Endothelial cell of hepatic sinusoid (primary cell): ENCODE results near the gene LSM10.

ENCODE experiments used
- in situ Hi-C: cut with HindIII; loops from 2 replicates; pipeline ENCODE4 v1.10.0; 2017; ENCODE audit warnings: low sequenced_read_pairs

LSM10 gene

DNA sequence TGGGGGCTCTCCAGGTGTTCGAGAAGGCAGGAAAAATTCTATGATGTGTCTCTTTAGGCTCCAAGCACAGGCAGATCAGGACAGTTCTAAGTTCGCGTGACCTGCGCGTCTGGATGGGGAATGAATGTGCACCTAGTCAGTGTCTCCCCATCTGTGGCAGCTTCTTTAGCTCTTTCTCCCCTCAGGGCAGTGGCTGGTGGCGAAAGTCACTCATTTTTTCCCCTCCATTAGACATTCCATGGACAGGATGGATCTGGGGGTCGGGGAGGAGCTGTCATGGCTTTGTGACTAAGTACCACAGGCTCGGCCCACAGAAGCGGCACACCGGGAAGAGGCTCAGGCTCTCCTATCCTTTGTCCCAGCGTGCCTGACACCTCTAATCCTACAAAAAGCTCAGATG is 43.2 kb downstream of the LSM10 start:
- in situ Hi-C loops = no loop called here

DNA sequence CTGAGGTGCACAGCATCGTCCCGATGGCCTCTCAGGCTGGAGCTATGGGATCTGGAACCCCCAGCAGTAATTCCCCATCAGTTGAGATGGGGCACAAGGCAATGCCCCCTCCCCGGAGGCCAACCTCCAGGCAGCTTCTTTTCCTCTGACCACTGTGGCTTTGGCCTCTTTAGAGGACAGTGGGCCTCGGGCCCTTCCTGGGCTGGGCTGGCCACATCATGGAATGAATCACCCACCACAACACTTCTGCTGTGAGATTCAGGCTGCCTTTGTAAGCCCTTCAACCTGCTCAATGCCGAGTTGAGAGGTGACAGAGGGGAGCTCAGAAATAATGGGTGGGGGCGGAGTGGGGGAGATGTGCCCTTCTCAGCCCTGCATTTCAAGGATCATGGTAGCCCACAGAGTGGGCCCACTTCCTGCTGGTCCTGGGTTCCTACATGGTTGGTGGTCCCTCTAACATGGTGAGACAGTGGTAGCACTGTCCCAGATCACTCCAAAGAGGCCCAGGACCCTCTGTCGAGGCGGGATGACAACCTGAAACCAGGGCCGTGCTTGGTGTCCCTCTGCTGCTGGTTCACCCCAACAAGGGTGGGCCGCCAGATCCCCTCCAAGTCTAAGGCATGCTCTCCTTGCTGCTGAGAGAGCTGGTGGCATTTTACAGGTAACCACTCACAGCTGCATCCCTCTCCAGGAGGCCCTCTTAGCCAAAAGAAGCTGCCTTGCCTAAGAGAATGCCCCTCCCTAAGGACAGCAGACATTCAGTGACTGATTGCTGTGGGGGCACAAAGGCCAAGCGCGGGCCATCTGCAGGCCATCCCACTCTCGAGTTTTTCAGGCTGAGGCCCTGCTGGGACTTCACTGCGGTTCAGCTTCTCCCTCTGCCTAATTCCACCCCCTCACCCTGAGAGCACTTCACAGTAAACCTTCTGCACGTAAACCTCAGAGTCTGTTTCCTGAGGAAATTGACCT is 44.5 kb downstream of the LSM10 start:
- in situ Hi-C loops = no loop called here

DNA sequence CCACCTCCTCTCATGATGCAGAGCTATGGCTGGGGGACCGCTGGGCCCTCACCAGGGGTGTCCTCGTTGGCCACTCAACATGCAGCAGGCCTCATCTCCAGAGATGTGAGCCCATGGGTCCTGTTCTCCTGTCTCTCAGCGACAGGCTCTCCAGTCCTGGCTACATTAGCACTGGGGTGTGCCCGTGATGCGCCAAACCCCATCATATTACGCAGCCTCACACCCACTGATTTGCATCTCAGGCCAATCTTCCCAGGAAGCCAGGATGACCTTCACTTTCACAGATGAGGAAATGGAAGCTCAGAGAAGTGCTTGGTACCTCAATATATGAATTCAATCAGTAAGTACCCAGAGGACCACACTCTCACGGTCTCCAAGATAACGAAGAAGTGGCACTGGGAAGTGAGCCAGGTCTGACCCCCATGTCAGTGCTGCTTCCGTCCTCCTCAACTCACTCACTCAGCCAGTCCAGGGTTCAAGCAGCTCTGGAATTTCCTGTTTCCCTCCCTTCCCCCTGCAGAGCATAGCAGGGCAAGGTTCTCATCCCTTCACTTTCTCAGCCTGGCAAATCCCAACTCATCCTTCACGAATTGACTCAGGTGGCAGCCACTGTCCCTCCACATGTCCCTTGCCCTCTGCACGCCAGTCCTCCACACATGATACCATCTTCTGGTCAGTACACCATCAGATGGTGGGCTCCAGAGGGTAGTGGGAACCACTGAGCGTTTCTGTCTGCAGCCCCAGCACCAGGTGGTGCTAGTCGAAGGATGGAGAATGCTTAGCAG is 45.4 kb downstream of the LSM10 start:
- in situ Hi-C loops = no loop called here

DNA sequence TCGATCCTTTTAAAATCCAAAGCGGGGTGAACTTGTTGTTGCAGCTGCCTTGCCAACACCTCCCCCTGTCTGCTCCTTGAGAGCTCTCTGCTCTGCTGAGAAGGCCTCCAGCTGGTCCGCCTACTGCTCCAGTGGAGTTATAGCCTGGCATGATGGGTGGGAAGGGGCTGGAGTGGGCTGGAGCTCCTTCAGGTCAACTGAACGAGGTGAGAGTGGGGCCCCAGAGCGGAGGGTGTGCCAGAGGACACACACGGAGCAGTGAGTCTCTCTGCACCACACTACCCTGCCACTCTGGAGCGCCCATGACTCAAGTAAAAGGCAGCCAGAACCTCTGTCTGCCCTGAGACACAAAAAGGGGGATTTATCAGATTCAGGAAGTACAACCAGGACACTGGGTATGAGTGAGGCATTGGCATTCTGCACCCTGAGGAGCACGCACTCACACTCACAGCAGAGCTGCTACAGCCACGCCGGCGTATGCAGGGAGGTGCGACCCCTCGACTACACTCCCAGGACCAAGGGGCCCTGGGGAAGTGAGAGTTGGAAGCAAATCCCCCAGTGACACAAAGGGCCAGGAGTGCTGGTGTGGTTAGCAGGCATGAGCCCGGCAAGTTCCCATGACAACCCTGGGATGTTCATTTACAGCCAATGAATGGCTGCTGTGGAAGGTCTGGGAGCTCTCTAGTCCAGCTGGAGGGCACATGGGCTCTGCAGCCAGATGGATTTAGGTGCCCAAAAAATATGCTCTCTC is 46.3 kb downstream of the LSM10 start:
- in situ Hi-C loops = no loop called here

DNA sequence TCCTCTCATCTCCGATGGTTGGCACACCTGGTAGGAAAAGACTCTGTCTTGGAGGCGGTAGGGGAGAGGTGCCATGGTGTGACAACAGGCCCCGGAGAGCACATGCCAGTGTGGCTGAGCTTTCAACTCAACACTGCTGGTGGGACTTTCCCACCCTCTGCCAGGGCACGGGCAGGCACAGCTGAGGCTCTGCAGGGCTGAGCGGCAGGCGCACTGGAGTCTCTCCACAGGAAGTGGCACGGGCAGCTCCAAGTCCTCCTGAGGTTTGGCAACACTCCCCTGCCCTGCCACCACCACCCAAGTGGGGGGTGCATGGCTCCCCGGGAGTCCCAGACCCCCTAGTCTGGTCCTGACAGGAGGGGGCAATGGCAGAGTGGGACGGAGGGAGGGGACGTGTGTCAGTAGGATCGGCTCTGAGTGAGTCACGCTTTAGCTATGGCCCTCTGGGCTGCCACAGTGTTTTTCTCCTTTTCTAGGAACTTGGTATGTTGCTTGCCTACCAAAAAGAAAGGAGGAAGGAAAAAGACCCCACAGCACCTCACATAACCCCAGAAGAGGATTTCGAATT is 47.0 kb downstream of the LSM10 start:
- in situ Hi-C loops = no loop called here

DNA sequence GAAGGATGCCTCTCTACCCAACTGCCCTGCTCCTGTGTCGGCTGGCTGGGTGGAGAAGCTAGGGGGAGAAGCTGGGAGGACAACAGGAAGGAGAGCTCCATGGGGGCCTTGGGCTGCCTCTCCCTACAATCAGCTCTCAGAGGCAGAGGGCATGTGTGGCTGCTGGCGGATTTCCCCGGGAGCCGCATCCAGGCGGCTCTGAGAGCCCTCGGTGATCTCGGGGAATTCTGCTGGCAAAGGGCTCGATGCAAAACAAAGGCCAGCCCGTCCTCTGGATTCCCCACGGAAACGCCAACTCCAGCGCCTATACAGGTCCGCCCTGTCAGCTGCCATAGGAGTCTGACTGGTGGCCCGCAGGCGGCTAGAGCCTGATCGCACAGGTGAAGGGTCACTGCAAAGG is 47.9 kb downstream of the LSM10 start:
- in situ Hi-C loops = no loop called here

DNA sequence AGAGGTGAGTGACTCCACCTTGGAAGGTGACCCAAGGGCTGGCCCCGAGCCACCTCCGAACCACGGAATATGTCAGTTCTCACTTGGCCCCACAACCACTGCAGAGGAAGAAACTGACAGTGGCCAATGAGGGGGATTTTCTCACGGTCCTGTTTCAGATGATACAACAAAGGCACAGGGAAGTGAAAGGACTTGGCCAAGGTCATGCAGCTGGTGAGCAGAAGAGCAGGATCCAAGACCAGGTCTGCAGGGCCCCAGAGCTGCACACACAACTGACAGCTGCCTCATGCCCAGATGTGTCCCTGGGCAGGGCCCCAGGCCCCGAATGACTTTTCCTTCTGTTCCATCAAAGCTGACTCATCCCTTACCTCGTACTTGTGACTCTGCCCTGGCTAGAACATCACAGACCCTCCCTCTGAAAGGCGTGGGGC is 48.5 kb downstream of the LSM10 start:
- in situ Hi-C loops = no loop called here

DNA sequence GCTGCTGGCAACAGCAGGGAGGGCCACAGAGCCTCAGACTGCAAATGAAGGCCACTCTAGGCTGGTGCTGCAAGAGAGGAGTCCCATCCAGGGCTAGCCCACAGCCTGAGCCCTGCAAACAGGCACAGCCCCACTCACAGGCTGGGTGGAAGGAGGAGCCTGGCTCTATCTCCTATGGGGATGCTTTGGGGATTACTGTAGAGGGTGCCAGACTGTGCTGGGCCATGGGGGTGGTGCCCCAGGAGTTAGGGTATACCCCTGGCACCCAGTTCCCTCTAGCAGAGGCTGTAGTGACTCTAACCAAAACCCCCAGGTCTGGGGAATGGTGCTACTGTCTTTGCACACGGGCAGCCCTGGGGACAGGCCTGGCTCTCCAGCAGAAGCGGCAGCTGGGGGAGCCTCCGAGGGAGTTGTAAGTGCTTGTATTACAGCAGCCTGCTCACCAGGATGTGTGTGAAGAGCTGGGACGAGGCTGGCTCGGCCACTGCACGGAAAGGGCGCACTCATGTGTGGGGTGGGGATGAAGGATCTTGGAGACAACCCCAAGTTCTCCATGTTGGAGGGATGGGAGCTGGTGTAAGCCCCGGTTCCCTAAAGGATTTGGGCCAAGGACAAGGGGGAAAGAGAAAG is 50.9 kb downstream of the LSM10 start:
- in situ Hi-C loops = no loop called here

DNA sequence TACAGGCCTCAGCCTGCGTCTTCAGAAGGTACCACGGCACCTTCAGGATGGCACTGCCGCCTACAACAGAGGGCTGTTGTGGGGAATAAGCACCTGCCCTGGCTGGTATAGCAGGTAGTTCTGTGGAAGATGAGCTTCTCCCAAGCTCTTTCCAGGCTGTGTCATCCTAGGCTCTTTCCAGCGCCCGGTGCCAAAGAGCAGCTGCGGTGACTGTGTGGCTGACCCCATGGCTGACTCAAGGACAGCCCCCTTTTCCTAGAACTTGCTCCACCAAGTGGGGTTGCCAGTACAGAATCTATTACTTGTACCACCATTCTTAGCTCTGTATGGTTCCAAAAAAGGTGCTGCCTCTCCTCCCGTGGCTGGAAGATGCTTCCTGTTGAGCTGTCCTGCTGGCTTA is 52.4 kb downstream of the LSM10 start:
- in situ Hi-C loops = no loop called here

DNA sequence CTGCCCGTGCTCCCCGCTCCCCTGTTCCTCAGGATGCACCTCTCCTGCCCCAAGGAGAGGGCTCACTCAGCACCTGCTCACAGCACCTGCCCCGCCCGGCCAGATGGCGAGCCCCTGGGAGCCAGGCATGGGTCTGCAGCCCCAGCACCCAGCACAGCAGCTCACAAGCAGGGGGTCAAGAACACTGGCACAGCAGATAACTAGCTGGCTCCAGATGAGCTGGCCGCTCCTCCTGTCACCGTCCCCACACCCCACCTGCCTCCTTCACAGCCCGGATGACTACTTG is 53.4 kb downstream of the LSM10 start:
- in situ Hi-C loops = no loop called here

DNA sequence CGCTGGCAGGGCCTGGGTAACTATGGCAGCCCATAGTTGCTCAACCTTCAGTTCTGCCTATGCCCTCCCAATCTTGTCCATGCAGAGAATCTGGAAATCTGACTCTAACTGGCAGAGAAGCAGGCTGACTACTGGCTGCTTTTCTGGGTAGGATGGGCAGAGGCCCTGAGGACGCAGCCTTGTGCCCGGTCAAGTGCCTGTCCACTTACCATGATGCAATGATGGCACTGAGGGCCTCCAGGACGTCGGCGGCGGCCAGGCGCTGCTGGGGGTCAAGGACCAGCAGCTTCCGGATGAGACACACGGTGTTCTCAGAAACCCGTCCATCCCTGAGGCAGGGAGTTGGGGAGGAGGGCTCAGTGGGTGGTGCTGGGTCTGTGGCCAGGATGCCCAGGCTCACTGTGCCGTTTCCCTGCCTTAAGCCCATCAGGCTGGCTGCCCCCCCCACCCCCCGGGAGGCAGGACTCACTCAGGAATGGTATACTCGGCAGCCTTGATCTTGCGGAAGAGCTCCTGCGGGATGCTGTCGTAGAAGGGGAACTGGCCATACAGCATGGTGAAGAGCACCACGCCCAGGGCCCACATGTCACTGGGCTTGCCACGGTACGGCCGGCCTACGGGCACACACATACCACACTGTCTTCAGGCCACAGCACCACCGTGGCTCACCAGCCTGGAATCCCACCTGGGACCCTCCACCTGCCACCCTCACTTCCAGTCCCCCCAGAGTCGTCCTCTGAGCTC is 53.9 kb downstream of the LSM10 start:
- in situ Hi-C loops = no loop called here
